IgD-negative memory B cell (primary cell): ENCODE data around the gene KCNC1. TPM values are rescaled to one million over a fixed set of nuclear protein-coding genes. Genes with fewer than 3 reads are reported as not detected.

Experiments used
- H3K27ac Mint-ChIP-seq, 3 donors: one replicate each; pipeline ENCODE4 v1.8.0; 2020 to 2022; ENCODE audit warnings: mild to moderate bottlenecking in 3 of 3, mixed read lengths in 3 of 3, moderate library complexity in 1 of 3
- H3K27me3 Mint-ChIP-seq: one replicate; pipeline ENCODE4 v1.8.0; 2021; ENCODE audit warnings: mixed read lengths
- H3K36me3 Mint-ChIP-seq: one replicate; pipeline ENCODE4 v1.8.0; 2020; ENCODE audit warnings: mild to moderate bottlenecking, mixed read lengths
- H3K4me1 Mint-ChIP-seq, 3 donors: one replicate each; pipeline ENCODE4 v1.8.0; 2020 to 2022; ENCODE audit warnings: mixed read lengths in 3 of 3, mild to moderate bottlenecking in 1 of 3
- H3K4me3 Mint-ChIP-seq, 4 donors: one replicate each; pipeline ENCODE4 v1.8.0; 2020 to 2022; ENCODE audit warnings: mild to moderate bottlenecking in 4 of 4, mixed read lengths in 4 of 4, moderate library complexity in 3 of 4
- H3K9me3 Mint-ChIP-seq, 3 donors: one replicate each; pipeline ENCODE4 v1.8.0; 2020 to 2021; ENCODE audit warnings: mixed read lengths in 3 of 3, mild to moderate bottlenecking in 1 of 3
- polyA plus RNA-seq: library from polyadenylated mRNA; unstranded; fragments of 300-500 nt; fragmentation: Illumina TruSeq; gene quantifications from one replicate; pipeline ENCODE4 v1.2.3, GENCODE V29; 2021

Gene KCNC1
- polyA plus RNA-seq, 1 donor from 2014 or later, result 0.13 TPM

DNA sequence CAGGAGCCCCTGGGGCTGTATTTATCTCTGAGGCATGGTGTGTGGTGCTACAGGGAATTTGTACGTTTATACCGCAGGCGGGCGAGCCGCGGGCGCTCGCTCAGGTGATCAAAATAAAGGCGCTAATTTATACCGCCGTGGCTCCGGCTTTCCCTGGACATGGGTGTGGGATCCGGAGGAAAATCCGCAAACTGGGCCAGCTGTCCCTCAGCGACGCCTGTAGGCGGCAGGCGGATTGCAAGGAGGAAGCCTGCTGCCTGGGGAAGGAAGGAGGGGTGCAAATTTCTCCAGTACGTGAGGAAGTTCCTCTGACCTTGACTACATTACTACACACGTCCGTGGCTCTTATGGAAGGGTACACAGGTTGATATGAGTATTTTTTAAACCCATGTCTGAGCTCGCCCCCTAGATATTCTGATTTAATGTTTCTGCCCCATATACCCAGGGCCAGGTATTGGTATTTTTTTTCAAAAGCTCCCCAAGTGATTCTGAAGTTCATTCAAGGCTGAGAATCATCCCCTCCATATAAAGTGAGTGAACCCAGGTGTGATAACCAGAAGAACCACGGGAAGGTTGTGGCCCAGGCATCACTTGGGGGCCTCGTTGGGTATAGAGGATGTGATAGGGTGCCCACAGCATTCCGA lies 12.5 kb upstream of the KCNC1 start:
- Mint-ChIP-seq H3K4me1 (no peaks in the 10 kb centered on the region), H3K27me3 (peaks cover 47% of the 10 kb centered on the region), H3K36me3 (no peaks in the 10 kb centered on the region), H3K27ac (no peak overlapping the region), H3K9me3 (peaks cover 0 to 2% (median 0%) of the 10 kb centered on the region in 3 donors), H3K4me3 (no peak overlapping the region)

DNA sequence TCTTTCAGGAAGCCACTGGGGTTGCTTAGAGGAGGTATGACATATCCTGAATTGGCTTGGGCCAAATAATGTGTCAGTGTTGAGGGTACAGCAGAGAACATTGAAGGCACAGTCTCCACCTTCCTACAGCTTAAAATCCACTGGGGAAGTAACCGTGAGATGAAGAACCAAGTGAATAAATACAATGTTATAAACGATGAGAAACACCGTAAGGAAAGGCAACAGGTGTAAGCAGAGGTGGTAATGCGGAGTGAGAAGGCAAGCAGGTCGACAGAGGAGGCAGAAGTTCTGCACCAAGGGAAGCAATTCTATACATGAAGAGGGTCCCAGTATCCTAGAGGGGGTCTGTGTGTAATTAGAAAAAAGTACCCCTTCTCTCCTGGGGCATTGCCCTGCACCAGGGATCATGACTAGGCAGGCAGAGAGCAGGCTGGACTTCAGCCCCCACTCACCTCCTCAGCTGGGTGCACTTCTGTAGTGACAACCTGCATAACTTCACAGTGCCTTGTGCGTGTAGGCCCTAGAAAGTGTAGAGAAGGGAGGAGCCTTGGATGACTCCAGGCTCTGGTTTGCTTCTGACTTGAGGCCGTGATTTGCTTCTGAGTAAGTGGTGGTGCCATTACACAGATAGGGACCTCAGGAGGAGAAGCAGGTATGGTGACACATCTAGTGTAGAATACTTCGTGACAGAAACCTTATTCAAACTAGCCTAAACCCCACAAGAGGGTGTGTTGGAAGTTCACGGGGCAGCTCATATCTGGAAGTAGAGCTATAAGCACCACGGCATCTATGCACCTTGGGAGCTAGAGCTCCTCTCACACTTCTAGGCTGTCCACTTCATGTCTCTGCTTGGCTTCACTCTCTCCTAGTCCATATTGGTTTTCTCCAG lies 10.3 kb upstream of the KCNC1 start:
- Mint-ChIP-seq H3K9me3 (no peaks in the 10 kb centered on the region), H3K27me3 (peaks cover 42% of the 10 kb centered on the region), H3K27ac (no peak overlapping the region), H3K4me1 (no peaks in the 10 kb centered on the region), H3K4me3 (peak overlapping the region in 1 of 4 donors; percentile 50), H3K36me3 (no peaks in the 10 kb centered on the region)

GRCh38 chr11:17725174-17725573 lies 9.4 kb upstream of the KCNC1 start:
- Mint-ChIP-seq H3K36me3 (no peaks in the 10 kb centered on the region), H3K9me3 (no peaks in the 10 kb centered on the region), H3K4me3 (no peak overlapping the region), H3K27ac (no peak overlapping the region), H3K4me1 (no peaks in the 10 kb centered on the region), H3K27me3 (peaks cover 43% of the 10 kb centered on the region)

- H3K36me3 Mint-ChIP-seq, result peaks cover 2% of the 10 kb centered on the region
- no peaks in the 10 kb centered on the region for H3K9me3 Mint-ChIP-seq
- H3K27ac Mint-ChIP-seq, result no peak overlapping the region
- H3K27me3 Mint-ChIP-seq, result peaks cover 30% of the 10 kb centered on the region
- H3K4me3 Mint-ChIP-seq, result no peak overlapping the region
- H3K4me1 Mint-ChIP-seq, result peaks cover 0 to 3% (median 0%) of the 10 kb centered on the region in 3 donors
Measured at GRCh38 chr11:17730137-17730536, 4.4 kb upstream of the KCNC1 start.

DNA sequence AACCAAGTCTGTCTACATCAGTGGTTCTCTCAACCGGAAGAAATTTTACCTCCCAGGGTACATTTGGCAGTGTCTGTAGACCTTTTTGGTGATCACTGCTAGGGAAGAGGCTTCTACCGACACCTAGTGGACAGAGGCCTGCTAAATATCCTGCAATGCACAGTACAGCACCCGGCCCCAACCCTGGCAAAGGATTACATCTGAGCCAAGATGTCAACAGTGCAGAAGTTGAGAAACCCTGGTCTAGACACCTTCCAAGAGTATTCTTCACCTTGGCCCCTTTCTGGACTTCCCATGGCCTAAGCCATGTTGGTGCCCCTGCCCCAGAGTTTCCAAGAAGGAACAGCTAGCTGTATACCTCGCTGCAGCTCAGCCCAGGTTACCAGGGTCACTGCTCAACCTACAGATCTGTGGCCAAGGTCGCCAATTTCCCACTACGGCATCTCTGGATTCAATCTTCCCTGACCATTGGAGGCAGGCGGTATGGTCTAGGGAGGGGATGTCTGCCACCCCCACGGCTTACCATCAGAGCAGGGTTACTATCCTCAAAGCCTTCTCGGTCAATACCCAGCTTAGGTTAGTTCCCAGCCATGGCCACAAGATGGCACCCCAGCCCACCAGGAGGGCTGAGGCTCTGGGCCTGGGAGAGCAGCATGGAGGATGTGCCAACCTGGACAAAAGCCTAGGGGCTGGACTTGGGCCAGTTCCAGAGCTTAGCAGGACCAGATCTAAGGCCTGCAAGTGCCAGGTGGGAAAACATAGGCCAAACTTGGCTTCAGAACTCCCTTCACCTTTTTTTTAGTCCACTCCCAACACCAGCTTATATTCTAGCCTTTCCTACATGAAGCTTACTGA lies 3.7 kb upstream of the KCNC1 start:
- H3K36me3 Mint-ChIP-seq, result peaks cover 2% of the 10 kb centered on the region
- no peak overlapping the region for H3K27ac Mint-ChIP-seq
- no peaks in the 10 kb centered on the region for H3K9me3 Mint-ChIP-seq
- H3K4me1 Mint-ChIP-seq, result peaks cover 0 to 3% (median 0%) of the 10 kb centered on the region in 3 donors
- peaks cover 26% of the 10 kb centered on the region for H3K27me3 Mint-ChIP-seq
- no peak overlapping the region for H3K4me3 Mint-ChIP-seq

GRCh38 chr11:17733261-17733660 lies 1.3 kb upstream of the KCNC1 start:
- peak overlapping the region in 2 of 4 donors; percentile 12 to 63 for H3K4me3 Mint-ChIP-seq
- H3K27ac Mint-ChIP-seq, result no peak overlapping the region
- peaks cover 0 to 2% (median 0%) of the 10 kb centered on the region in 3 donors for H3K9me3 Mint-ChIP-seq
- H3K36me3 Mint-ChIP-seq, result peaks cover 2% of the 10 kb centered on the region
- peaks cover 0 to 4% (median 2%) of the 10 kb centered on the region in 3 donors for H3K4me1 Mint-ChIP-seq
- peaks cover 34% of the 10 kb centered on the region for H3K27me3 Mint-ChIP-seq

DNA sequence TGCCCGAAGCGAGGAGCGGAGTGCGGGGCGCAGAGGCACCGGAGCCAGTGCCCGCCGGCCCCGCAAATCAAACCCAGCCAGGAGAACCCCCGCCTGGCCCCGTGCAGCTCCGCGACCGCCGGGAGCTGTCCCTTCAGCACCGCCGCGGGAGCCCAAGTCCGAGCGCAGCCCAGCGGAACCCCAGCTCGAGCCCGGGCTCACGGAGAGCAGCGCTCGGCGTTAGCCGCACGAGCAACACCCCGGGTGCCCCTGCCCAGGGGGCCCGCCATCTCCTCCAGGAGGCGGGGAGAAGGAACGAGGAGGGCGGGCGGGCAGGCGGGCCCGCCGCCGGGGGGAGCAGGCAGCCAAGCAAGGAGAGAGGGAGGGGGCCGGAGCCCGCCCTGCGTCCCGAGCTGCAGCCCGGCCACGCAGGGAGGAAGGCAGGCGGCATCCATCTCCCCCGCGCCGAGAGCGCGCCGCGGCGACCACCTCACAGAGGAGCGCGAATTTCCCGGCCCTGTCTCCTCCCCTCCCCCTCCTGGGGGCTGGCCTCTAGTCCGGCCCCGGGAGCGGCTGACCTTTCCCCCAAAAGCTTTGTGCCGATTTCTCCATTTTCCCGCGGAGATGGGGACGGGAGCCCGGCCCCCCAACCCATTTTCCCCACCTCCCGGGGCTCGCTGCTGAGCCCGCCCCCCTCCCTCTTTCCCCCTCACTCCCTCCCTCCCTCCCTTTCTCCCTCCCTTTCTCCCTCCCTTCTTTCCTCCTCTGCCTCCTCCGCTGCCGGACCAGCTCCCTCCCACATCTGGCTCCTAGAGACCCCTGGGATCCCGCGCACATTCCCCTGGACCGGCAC lies 621 bp downstream of the KCNC1 start:
- peaks cover 2% of the 10 kb centered on the region for H3K36me3 Mint-ChIP-seq
- H3K4me3 Mint-ChIP-seq, result peak overlapping the region in 1 of 4 donors; percentile 32
- H3K27ac Mint-ChIP-seq, result no peak overlapping the region
- peaks cover 0 to 4% (median 2%) of the 10 kb centered on the region in 3 donors for H3K4me1 Mint-ChIP-seq
- H3K27me3 Mint-ChIP-seq, result peaks cover 33% of the 10 kb centered on the region
- peaks cover 0 to 2% (median 0%) of the 10 kb centered on the region in 3 donors for H3K9me3 Mint-ChIP-seq

GRCh38 chr11:17735818-17736578 lies 1.4 kb downstream of the KCNC1 start:
- no peak overlapping the region for H3K27ac Mint-ChIP-seq
- H3K9me3 Mint-ChIP-seq, result peaks cover 0 to 2% (median 0%) of the 10 kb centered on the region in 3 donors
- H3K4me3 Mint-ChIP-seq, result peak overlapping the region in 1 of 4 donors; percentile 81
- H3K36me3 Mint-ChIP-seq, result peaks cover 2% of the 10 kb centered on the region
- peaks cover 0 to 4% (median 2%) of the 10 kb centered on the region in 3 donors for H3K4me1 Mint-ChIP-seq
- peaks cover 36% of the 10 kb centered on the region for H3K27me3 Mint-ChIP-seq

- Mint-ChIP-seq H3K36me3 (peaks cover 2% of the 10 kb centered on the region), H3K27me3 (peaks cover 40% of the 10 kb centered on the region), H3K27ac (no peak overlapping the region), H3K9me3 (peaks cover 0 to 2% (median 0%) of the 10 kb centered on the region in 3 donors), H3K4me3 (peak overlapping the region in 2 of 4 donors; percentile 9 to 67), H3K4me1 (peaks cover 0 to 4% (median 2%) of the 10 kb centered on the region in 3 donors)
Measured at GRCh38 chr11:17736579-17736893, 2.0 kb downstream of the KCNC1 start.

GRCh38 chr11:17736930-17737817 lies 2.6 kb downstream of the KCNC1 start:
- Mint-ChIP-seq H3K4me3 (peak overlapping the region in 1 of 4 donors; percentile 67), H3K27ac (no peak overlapping the region), H3K36me3 (peaks cover 2% of the 10 kb centered on the region), H3K27me3 (peaks cover 38% of the 10 kb centered on the region), H3K4me1 (peaks cover 0 to 4% (median 2%) of the 10 kb centered on the region in 3 donors), H3K9me3 (peaks cover 0 to 2% (median 0%) of the 10 kb centered on the region in 3 donors)

DNA sequence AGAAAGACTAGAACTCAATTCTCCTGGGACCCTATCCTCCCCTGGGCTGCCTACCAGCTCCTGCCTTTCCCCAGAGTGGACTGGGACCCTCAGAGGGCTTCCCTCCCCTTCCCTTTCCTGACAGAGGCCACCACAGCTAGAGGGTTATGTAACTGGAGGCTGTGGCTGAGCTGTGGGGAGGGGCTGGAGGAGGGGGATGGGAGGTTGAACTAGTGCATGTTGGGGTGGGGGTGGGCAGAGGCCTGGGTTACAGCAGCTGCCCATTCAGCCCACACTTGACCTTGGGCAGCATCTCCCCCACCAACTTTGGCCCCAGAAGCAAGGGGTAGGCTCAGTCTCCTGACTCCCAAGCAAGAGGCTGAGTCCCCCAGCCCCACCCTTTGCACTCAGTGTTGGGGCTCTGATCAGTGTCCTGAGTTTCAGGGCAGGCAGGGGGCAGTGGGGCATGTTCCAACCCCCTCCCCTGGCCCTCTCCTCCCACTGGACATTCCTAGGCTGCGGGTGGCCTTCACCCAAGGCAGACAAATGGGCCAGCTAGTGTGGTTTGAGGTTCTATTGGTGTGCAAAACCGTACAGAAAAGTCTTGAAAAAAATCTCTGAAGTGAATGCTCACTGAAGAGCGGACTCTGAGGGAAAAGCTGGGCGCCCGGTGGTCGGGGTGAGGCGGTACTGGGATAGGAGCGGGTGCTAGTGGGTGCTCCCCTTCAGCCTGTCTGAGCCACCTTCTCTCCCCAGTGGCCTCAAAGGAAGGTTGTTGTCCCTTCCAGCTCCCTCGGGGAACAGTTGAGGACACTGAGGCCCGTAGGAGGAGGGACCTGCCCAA lies 3.8 kb downstream of the KCNC1 start:
- Mint-ChIP-seq H3K27ac (no peak overlapping the region), H3K36me3 (peaks cover 2% of the 10 kb centered on the region), H3K9me3 (peaks cover 0 to 2% (median 0%) of the 10 kb centered on the region in 3 donors)

GRCh38 chr11:17739945-17740338 lies 5.4 kb downstream of the KCNC1 start:
- no peak overlapping the region for H3K4me3 Mint-ChIP-seq
- H3K27me3 Mint-ChIP-seq, result peaks cover 22% of the 10 kb centered on the region

More for the DNA sequence above, 3.8 kb downstream of the KCNC1 start:
- peaks cover 0 to 4% (median 2%) of the 10 kb centered on the region in 3 donors for H3K4me1 Mint-ChIP-seq
- H3K4me3 Mint-ChIP-seq, result no peak overlapping the region
- peaks cover 29% of the 10 kb centered on the region for H3K27me3 Mint-ChIP-seq

More at GRCh38 chr11:17739945-17740338, 5.4 kb downstream of the KCNC1 start:
- Mint-ChIP-seq H3K9me3 (peaks cover 0 to 5% (median 0%) of the 10 kb centered on the region in 3 donors), H3K4me1 (peaks cover 0 to 2% (median 2%) of the 10 kb centered on the region in 3 donors), H3K36me3 (no peaks in the 10 kb centered on the region), H3K27ac (no peak overlapping the region)
